ENCODE measurements around the gene SALL4. TPM values are rescaled to one million over a fixed set of nuclear protein-coding genes. Genes with fewer than 3 reads are reported as not detected.

The SALL4 gene
- total and polyA plus RNA-seq, 9 of the 15 experiments (the other 6 are each of a cell fraction or from before 2014, with no cell fraction given): 0.03 to 0.07 TPM; not detected in 7

DNA sequence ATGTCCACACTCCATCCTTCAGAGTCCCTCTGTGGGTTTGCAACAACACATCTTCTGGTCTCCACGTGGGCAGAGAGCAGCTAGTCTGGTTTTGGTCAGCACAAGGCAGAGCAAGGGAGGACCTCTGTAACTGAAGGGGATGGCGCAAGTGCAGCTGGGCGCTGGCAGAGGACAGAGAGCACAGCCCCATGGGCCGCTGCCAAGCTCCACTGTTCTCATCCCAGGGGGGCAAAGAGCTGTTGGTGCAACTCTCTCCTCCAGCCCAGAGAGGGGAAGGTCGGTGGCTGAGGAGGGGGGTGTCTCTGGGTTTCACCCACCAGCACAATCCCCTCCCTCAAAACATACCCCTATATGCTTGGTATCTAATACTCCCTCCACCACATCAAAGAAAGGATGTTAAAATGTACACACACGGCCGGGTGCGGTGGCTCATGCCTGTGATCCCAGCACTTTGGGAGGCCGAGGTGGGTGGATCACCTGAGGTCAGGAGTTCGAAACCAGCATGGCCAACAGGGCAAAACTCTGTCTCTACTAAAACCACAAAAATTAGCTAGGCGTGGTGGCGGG, 43.3 kb downstream of the SALL4 start:
- H2AFZ ChIP-seq (ENCODE audit: low read depth, low read length): no peak overlapping the region
- no peak overlapping the region for H3K4me3 ChIP-seq
- WGBS (ENCODE audit: insufficient coverage, low coverage, missing lambda C conversion rate): 12% methylated on average over 11 of the region's 12 CpGs
- in situ Hi-C loops (cut with MboI): no loop called here
- no peak for FAIRE-seq
- ChIA-PET POLR2A (no interaction called here), CTCF (ENCODE audit: low intra/inter-chr PET ratio) (no interaction called here)
- DNase-seq (ENCODE audit: extremely low read depth in 1 of 4, low spot score in 3 of 4): no peak
- no peaks in the 10 kb centered on the region for H3K9me3 ChIP-seq (replicated peaks; ENCODE audit: control insufficient read depth, insufficient read depth, low read depth, low read length)
- no peak overlapping the region for H3K27ac ChIP-seq (ENCODE audit: extremely low read depth, low read depth, low read length)
- H3K27me3 ChIP-seq (ENCODE audit: control insufficient read depth in 2 of 2, insufficient read depth in 2 of 2, low read length in 2 of 2): peaks cover 6 to 36% of the 10 kb centered on the region in 2 experiments; a peak in 3 of 5 replicates
- no TSS peak for BruUV-seq (replicated peaks)
- no peak overlapping the region for H3K4me2 ChIP-seq (ENCODE audit: insufficient read depth, low read length)
- no peak for ATAC-seq
- no peaks in the 10 kb centered on the region for H3K79me2 ChIP-seq (ENCODE audit: control insufficient read depth, insufficient read depth, low read length)
- H3K9me1 ChIP-seq (ENCODE audit: control insufficient read depth, insufficient read depth, low read length): no peaks in the 10 kb centered on the region
- intact Hi-C loops (cut with micrococcal nuclease): no loop called here
- no peaks in the 10 kb centered on the region for H4K20me1 ChIP-seq (replicated peaks; ENCODE audit: control insufficient read depth, insufficient read depth, low read length)
- no peak for TF ChIP-seq ZBTB8A (IDR thresholded peaks at IDR 0.05; ENCODE audit: partially characterized antibody)
- no peak for TF ChIP-seq DNMT1 (IDR thresholded peaks at IDR 0.05)
- no peak for TF ChIP-seq NFE2 (IDR thresholded peaks at IDR 0.05; ENCODE audit: low read depth)
- TF ChIP-seq NEUROD1 (IDR thresholded peaks at IDR 0.05; ENCODE audit: borderline replicate concordance, low read depth, low read length, partially characterized antibody): no peak
- no peak for TF ChIP-seq SOX6 (IDR thresholded peaks at IDR 0.05)
- no peak for TF ChIP-seq RBFOX2 (IDR thresholded peaks at IDR 0.05; ENCODE audit: low read depth, low read length)
- TF ChIP-seq, protein P1, sequence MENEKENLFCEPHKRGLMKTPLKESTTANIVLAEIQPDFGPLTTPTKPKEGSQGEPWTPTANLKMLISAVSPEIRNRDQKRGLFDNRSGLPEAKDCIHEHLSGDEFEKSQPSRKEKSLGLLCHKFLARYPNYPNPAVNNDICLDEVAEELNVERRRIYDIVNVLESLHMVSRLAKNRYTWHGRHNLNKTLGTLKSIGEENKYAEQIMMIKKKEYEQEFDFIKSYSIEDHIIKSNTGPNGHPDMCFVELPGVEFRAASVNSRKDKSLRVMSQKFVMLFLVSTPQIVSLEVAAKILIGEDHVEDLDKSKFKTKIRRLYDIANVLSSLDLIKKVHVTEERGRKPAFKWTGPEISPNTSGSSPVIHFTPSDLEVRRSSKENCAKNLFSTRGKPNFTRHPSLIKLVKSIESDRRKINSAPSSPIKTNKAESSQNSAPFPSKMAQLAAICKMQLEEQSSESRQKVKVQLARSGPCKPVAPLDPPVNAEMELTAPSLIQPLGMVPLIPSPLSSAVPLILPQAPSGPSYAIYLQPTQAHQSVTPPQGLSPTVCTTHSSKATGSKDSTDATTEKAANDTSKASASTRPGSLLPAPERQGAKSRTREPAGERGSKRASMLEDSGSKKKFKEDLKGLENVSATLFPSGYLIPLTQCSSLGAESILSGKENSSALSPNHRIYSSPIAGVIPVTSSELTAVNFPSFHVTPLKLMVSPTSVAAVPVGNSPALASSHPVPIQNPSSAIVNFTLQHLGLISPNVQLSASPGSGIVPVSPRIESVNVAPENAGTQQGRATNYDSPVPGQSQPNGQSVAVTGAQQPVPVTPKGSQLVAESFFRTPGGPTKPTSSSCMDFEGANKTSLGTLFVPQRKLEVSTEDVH (IDR thresholded peaks at IDR 0.05; ENCODE audit: low read depth, partially characterized antibody): no peak
- TF ChIP-seq ETV1 (tag; conservative IDR thresholded peaks at IDR 0.05; ENCODE audit: low read depth): no peak
- no peak for TF ChIP-seq POLR3A (IDR thresholded peaks at IDR 0.05; ENCODE audit: borderline replicate concordance, extremely low read depth, insufficient read depth, insufficient read length)
- TF ChIP-seq, protein P2, sequence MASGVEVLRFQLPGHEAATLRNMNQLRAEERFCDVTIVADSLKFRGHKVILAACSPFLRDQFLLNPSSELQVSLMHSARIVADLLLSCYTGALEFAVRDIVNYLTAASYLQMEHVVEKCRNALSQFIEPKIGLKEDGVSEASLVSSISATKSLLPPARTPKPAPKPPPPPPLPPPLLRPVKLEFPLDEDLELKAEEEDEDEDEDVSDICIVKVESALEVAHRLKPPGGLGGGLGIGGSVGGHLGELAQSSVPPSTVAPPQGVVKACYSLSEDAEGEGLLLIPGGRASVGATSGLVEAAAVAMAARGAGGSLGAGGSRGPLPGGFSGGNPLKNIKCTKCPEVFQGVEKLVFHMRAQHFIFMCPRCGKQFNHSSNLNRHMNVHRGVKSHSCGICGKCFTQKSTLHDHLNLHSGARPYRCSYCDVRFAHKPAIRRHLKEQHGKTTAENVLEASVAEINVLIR (CRISPR knock-in tag; IDR thresholded peaks at IDR 0.05): no peak
- no peak for TF ChIP-seq SIRT6 (IDR thresholded peaks at IDR 0.05; ENCODE audit: low read depth, low read length)
- no peak for TF ChIP-seq ZBTB1 (CRISPR knock-in tag; IDR thresholded peaks at IDR 0.05; ENCODE audit: borderline replicate concordance, low read depth)
- TF ChIP-seq ZBED1 (IDR thresholded peaks at IDR 0.05): no peak
- TF ChIP-seq SAFB (IDR thresholded peaks at IDR 0.05; ENCODE audit: borderline replicate concordance, low read depth, low read length): no peak
- no peak for TF ChIP-seq ZNF3 (CRISPR knock-in tag; IDR thresholded peaks at IDR 0.05)
- no peak for TF ChIP-seq GABPB1 (CRISPR knock-in tag; IDR thresholded peaks at IDR 0.05)
- H3K36me3 ChIP-seq (ENCODE audit: control insufficient read depth, insufficient read depth, low read length): no peaks in the 10 kb centered on the region
- no peaks in the 10 kb centered on the region; a peak in 1 of 5 replicates for H3K4me1 ChIP-seq (replicated peaks in 1 of 2; ENCODE audit: control insufficient read depth in 2 of 2, insufficient read depth in 2 of 2, low read length in 2 of 2)
- H3K9ac ChIP-seq (ENCODE audit: insufficient read depth in 1 of 2, low read depth in 2 of 2, low read length in 2 of 2): no peak overlapping the region

Measured in K562 (cell line).